GM19455 (cell line): ENCODE data around the gene NPB.

Experiments
- ATAC-seq: cut with Tn5 transposase; IDR thresholded peaks from one replicate; pipeline ENCODE4 v1.9.1; 2021; ENCODE audit not compliant: unreplicated experiment

NPB gene

DNA sequence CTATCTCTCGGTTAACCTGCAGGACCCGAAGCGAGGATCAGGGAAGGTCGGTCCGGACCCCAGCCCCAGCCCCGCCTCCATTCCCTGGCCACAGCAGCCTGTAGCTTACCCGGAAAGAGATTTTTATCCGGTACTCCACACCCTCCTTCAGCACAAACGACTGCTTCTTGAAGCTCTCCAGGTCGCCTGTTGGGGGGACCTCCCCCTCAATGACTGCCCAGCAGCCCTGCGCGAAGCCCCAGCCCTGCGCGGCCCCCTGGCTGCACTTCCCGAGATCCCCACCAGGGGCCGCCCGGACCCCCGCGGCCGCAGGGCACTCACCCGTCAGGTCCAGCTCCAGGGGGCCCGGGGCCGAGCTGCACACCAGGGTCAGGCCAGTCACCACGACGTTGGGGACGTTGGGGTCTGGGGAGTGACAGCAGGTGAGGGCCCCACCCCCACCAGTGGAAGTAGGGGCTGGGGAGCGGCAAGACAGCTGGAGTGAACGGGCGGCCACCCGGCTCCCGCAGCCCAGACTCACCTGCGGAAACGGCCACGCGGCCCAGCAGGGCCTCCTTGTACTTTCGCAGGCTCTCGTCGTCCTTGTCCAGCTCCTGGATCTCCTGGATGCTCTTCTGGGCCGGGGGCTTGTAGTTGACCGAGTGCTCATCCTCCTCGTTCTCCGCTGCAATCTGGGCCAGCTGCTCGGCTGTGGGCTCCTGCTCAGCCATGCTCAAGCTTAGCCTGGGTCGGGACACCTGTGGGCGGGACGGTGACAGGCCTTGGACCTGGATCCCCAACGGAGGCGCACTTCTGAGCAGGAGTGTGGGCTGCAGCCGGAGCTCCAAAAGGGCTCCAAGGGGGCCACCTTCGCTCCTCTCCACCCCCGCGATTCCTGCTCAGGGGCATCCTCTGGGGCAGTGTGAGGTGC, 32.6 kb upstream of the NPB start:
- no peak for ATAC-seq

- ATAC-seq: no peak
These were observed 31.7 kb upstream of the NPB start for GRCh38 chr17:81870131-81870980.

GRCh38 chr17:81870981-81871386, 31.1 kb upstream of the NPB start, which contains the start of gene ARHGDIA:
Gene ARHGDIA, minus strand, starts transcription at chr17:81871337. Its CDS starts 1,407 bp downstream, at chr17:81869930.
- ATAC-seq: peak; percentile 42

DNA sequence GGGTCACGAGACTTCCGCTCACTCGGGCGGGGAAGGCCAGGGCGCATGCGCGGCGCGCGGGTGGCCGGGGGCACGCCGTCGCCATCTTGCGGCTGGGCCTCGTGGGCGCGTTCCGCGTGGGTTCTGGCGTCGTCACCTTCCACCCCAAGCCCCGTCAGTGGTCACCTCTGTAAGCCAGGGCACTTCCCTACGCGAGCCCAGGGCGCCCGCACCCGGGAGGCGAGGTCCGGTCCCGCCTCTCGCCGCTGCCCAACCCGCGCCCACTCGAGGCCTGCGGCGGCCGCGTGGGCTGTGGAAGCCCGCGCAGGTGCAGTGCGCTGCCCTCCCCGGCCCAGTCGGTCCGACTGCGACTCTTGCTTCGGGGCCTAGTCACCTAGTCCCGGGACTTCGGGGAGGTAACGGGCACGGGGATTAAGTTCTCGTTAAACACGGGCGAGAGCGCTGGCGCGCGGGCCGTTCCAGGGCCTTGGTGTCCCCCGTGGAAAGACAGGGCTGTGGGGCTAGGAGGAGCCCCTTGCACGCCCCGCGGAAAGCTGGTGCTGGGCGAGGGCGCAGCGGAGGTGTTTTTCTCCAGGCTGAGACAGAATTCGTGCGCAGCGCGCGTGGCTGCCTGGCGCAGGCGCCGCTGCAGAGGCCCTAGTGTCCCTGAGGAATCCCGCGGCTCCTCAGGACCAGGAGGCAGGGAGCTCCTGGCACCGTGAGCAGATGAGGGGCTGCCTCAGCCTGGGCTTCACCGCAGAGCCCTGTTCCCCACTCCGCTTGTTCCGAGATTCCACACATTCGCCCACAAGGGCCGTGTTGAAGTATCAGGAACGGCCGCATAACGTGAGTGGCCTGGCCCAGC, 30.4 kb upstream of the NPB start:
- peak; percentile 14 for ATAC-seq

- no peak for ATAC-seq
These were observed 24.5 kb upstream of the NPB start for GRCh38 chr17:81877569-81877968.

- ATAC-seq: no peak
These were observed 23.7 kb upstream of the NPB start for GRCh38 chr17:81878294-81878693.

DNA sequence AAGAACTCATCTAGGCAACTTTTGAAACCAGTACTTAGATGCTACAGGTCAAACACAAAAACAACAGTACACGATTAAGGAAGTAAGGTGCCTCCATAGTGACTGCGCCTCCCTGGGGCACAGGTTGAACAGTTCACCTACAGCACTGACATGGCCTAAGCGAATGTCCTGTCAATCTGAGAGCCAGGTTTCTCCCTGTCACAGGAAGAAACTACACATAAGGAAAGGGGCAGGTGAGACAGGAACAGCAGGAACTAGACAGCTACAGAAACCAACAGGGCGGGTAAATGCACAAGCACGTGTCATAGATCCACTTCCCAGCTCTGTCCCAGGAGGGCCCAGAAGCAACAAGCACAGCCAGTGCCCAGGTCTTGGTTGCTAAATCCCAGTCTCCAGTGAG, 22.9 kb upstream of the NPB start:
- ATAC-seq: no peak

DNA sequence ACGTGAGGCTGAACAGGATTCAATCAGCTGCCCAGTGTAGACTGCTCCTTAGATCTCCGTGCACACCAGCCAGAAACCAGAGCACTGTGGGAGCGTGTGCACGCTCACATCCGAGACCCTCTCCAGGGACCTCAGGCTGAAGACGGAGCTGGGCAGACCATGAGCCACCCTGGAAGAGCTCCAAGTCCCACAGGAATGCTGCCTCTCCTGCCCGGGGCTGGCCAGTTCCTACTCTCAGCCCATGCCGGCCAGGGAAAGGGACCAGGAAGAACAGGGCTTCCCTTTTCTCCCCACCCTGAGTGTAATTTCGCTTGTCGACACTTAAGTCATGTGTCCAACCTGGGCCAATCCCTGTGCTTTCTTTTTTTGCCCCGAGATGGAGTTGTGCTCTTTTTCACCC, 17.5 kb upstream of the NPB start:
- no peak for ATAC-seq

GRCh38 chr17:81884968-81885367, 17.1 kb upstream of the NPB start:
- no peak for ATAC-seq

- ATAC-seq: no peak
These were observed 16.6 kb upstream of the NPB start for GRCh38 chr17:81885454-81885853.

GRCh38 chr17:81885869-81886548, 16.0 kb upstream of the NPB start:
- ATAC-seq: no peak

DNA sequence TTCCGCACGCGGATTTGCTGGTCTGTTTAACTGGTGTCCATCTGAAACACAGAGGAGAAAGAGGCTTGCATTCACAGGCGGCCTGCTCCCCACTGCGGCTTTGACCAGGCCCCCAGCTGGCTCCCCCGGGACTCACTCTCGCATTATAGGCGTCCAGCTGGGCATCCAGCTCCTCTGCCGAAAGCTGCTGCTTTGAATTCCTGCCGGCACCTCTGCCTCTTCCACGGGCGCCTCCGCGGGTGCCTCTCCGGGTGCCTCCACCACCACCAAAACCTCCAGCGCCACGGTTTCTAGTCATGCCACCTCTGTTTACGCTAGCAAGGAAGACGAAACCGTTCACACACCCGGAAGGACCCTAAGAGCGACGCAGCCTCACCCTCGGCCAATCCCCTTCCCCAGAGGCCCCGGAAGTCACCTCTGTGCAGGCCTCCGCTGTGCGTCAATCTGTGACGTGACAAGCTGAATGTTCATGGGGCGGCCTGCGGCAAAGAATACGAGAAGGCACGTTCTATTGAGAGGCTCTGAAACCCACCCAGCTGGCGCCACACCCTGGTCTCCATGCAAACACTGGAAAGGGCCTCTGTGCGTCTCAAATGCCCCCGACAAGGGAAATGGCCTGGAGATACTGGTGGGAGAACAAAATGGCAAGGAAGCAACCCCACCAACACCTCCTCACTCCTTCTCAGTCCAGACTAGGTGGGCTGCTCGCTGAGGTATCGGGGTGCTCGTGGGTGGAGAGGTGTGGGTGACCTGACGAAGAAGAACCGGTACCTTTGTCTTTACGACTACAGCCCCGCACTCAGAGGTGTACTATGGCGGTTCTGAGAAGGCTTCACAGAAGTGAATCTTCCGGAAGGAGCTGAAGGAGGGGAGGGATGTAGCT, 13.7 kb upstream of the NPB start:
- ATAC-seq: no peak

- ATAC-seq: no peak
These were observed 12.9 kb upstream of the NPB start for GRCh38 chr17:81888988-81889595.

- no peak for ATAC-seq
These were observed 12.4 kb upstream of the NPB start for GRCh38 chr17:81889602-81890001.

- ATAC-seq: peak; percentile 10
These were observed 11.4 kb upstream of the NPB start for GRCh38 chr17:81890447-81891302.

DNA sequence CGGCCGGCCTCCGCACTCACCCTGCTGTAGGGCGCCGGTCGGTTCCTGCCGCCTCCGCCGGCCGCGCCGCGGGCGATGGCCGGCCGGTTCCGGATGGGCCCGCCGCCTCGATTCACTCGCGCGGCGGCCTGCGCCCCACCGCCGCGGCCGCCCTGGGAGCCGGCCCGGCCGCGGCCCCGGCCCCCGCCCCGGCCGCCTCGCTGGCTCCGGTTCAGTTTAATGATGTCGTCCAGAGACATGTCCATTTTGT, 10.8 kb upstream of the NPB start:
- ATAC-seq: no peak

- no peak for ATAC-seq
These were observed 6.6 kb upstream of the NPB start for GRCh38 chr17:81895400-81895799.
